T-helper 22 cell (primary cell): ENCODE results near the gene USP30.
A peak's percentile ranks its signal among the peaks of the same experiment; 100 is the strongest.
"Not testable (repeated sequence)": the region's sequence is repeated elsewhere in the genome, so short reads cannot be mapped to it uniquely, and the experiment has no call there.

ENCODE experiments used
- DNase-seq: peaks from one replicate; pipeline ENCODE4 v3.0.0-alpha.2; 2020; ENCODE audit warnings: low read depth

Gene USP30

DNA sequence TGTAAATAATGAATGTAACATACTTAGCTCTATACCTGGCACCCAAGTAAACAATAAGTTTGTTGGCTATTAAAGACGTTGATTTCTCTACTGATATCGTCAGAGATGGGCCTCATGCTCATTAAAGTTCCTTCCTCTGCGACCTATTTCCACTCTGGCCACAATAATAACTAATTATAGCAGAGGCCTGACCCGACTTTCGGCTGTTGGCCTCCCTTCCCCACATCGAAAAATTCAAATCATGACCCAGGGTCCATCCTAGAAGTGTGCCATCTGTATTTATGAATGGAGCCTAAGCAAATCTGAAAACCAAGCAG is 321 bp upstream of the USP30 start:
- no peak for DNase-seq

DNA sequence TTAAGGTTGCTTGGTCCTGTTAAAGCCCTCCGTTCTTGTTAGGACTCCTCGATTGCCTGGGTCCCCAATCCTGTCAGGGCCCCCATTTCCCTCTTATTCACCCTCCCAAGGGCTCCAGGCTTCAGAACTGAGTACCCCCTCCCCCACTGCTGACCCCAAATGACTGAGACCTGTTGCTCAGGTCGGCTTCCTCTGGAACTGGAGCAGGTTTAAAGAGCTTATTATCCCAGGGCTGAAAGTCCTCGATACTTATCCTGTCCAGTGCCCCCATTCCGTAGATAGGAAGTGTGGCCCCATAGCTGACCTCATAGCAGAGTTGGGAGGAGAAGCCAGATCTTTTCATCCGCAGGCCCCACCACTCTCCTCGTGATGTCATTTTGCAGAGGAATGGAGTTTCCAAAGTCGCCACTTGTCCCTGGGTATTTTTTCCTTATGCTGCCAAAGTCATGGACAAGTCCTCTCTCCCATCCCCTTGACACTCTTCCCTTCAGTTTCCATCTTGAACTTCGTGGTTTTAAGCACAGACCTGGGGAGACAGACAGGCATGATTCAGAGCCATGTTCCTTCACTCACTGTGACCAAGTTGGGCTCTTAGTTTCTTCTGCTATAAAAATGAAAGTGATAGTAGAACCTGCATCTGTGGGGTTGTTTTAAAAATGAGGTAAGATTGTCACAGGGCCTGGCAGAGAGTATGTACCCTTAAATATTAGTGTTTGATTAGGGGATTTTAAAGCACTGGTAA is 1.2 kb downstream of the USP30 start:
- no peak for DNase-seq

DNA sequence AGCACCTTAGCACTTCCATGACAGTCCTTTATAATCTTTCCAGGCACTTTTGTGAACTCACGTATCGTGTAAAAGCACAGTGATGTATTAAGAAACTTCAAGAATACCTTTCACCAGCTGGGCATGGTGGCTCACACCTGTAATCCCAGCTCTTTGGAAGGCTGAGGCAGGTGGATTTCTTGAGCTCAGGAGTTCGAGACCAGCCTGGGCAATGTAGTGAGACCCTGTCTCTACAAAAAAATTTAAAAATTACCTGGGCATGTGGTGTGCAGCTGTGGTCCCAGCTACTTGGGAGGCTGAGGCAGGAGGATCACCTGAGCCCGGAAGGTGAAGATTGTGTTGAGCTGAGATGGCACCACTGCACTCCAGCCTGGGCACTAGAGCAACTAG is 1.7 kb downstream of the USP30 start:
- DNase-seq: not testable (repeated sequence)

DNA sequence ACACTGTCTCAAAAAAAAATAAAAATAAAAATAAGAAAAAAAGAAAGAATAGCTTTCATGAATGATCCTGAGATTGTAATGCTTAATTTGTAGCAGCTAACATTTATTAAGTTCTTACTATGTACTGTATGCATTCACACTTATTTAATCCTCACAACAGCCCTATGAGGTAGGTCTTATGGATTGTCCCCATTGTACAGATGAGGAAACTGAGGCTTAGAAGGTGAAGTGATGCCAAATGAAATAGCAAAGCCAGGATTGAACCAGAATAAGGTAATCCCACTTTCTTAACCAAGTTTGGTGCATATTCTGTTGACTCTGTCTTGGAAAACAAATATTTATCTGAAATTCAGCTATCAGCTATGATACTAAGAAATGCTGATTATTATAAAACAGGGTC is 2.1 kb downstream of the USP30 start:
- DNase-seq: no peak

DNA sequence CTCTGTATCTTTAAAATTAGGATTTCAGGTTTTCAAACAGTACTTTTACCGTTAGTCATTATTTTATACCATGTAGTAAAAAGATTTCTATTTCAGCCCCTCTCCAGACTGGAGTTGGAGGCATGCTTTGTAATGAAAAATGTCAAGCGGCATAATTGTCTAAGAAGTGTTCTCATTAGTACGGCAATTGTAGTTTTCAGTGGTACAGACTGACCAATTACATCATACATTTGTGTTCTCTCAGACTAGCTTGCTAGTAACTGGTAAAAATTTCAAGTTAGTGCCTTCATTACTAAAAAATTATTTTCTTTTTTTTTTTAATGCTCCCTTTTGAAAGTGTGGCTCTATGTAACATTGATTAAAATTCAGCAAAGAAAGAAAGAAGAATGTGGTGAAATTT is 4.5 kb downstream of the USP30 start:
- no peak for DNase-seq

DNA sequence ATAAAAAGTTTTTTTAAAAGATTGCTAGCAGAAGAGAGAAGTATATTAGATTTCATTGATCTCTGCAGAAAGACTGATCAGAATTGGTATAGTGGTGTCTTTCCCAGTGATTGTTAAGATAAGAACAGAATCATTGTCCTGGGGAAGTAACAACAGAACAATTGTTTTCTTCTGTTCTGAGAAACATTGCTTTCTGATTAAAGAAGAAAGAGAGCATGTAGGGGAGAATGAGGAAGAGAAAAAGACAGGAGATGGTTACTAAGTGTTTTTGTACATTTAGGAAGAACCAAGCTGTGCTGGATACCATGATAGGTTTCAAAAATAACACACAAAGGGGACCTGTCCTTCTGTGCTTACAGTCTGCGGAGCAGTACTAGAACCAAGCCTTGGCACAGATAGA is 5.0 kb downstream of the USP30 start:
- DNase-seq: no peak

DNA sequence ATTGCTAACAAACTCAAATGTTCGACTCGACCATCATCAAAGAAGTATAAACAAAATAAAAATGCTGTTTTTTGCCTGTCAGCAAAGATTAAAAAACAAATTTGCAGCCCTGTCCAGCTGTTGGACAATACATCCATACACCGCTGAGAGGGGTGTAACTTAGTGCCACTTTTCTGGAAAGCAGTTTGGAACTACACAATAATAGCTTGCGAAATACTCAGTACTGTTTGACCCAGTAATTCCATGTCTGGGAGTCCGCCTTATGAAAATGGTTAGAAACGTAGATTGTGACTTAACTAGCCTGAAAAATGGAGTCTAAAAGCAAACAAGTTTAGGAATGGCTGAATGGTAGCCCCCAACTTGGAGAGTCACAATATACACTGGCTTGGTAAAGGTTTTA is 6.4 kb downstream of the USP30 start:
- no peak for DNase-seq

DNA sequence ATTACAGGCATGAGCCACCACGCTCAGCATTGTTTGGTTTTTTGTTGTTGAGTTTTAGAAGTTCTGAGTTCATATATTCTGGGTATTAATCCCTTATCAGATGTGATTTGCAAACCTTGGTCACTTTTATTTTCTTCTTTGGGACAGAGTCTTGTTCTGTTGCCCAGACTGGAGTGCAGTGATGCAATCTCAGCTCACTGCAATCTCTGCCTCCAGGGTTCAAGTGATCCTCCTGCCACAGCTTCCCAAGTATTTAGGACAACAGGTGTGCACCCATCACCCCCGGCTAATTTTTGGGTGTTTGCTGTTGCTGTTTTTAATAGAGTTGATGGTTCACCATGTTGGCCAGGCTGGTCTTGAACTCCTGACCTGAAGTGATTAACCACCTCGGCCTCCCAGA is 11.8 kb downstream of the USP30 start:
- no peak for DNase-seq

DNA sequence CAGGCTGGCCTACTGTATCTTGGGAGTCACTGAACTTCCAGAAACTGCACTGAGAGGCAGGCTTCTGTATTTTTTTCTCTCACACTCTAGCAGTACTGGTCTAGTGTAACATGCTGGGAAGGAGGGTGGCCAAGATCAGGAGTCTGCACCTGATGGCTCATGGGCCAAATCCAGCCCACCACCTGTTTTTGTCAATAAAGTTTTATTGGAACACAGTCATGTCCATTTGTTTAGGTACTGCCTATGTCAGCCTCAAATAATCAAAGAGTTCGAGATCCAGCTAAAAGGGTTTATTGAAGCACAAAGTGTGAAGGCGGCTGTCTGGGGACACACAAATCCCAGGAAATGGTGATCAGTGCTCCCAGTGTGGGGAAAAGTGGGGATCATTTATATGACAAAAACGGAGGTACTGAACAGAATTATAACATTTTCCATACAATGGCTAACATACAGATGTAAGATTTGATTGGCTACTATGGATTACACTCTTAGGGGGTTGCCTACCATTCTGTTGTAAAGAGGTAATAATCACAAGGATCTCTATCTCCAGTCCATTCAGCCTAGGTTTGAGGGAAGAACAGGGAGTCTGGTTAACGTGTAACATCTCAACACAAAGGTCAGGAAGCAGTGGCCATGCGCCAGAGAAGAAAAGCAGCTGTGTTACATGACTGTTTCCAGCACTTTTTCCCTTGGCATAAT is 12.9 kb downstream of the USP30 start:
- DNase-seq: no peak

DNA sequence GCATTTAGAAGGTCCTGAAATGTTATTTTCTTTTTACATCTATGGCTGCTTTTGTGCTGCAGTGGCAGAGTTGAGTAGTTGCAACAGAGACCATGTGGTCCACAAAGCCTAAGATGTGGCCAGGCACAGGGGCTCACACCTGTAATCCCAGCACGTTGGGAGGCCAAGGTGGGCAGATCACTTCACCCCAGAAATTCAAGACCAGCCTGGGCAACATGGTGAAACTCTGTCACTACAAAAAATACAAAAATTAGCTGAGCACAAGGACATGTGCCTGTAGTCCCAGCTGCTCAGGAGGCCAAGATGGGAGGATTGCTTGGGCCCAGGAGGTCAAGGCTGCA is 13.4 kb downstream of the USP30 start:
- no peak for DNase-seq

DNA sequence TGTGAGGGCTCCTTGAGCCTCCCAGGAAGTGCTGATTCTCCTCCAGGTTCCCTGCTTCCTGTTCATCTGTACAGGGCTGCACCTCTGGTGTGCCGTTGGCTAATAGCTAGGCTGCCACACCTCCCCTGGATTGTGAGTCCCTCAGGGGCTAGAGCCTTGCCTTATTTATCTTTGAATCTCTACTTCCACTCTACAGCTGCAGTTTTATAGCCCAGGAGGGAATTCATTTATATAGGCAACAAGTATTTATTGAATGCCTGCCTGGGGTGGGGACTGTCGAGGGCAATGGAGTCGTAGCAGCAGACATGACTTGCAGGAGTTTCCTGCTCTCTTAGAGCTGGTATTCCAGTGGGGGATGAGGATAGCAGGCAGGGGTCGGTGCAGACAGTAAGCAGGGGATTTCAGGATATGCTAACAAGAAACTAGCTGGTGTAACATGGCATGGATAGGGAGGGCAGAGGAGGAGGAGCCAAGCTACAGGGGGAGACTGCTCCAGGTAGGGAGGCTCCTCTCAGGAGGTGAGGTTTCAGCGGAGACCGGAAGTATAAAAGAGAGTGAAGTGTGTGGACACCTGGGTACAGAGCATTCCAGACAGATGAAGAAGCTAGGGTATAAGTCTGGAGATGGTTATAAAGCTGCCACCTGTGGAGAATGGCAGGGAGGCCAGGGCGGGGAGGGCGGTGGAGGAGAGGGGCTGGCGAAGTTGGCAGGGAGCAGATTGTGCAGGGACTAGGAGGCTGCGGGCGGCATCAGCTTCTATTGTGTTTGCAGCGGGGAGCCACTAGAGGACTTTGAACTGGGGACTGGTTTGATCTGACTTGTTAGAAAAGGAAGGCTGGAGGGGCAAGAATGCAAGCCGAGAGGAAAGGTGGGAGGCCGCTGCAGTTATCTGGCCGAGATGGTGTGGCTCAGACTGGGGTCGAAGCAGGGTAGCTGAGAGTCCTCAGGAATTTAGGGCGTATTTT is 17.2 kb downstream of the USP30 start:
- DNase-seq: no peak

DNA sequence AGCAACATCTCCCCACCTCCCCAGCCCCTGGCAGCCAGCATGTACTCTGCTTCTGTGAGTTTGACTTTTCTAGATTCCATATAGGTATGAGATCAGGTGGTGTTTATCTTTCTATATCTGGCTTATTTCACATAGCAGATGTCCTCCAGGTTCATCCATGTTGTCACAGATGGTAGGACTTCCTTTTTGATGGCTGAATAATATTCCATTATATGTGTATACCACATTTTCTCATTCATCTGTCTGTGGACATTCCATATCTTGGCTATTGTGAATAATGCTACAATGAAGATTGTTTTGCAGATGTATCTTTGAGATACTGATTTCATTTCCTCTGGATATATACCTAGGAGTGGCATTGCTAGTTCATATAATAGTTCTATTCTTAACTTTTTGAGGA is 22.5 kb downstream of the USP30 start:
- DNase-seq: no peak

DNA sequence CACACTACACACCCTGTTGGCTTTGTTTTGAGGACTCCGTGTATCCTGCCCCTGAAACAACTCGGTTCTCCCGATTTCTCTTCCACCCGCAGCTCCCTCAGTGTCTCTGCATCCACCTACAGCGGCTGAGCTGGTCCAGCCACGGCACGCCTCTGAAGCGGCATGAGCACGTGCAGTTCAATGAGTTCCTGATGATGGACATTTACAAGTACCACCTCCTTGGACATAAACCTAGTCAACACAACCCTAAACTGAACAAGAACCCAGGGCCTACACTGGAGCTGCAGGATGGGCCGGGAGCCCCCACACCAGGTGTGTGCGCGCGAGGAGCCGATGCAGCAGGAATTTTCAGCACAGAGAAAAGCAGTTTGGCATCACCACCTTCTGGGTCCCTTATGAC is 30.4 kb downstream of the USP30 start:
- no peak for DNase-seq

DNA sequence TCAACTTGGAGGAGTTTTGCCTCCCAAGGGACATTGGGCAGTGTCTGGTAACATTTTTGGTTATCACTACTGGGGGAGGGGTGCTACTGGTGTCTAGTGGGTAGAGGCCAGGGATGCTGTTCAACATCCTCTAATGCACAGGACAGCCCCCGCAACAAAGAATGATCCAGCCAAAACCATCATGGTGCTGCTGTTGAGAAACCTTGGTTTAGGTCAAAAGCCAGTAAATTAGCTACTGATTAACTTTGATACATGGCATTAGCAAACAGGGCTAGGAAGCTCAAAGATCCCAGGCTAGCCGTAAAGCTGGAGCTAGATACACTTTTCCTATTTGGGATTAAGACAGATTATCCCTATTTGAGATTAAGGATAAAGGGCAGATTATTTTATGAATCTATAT is 32.0 kb downstream of the USP30 start:
- DNase-seq: no peak

DNA sequence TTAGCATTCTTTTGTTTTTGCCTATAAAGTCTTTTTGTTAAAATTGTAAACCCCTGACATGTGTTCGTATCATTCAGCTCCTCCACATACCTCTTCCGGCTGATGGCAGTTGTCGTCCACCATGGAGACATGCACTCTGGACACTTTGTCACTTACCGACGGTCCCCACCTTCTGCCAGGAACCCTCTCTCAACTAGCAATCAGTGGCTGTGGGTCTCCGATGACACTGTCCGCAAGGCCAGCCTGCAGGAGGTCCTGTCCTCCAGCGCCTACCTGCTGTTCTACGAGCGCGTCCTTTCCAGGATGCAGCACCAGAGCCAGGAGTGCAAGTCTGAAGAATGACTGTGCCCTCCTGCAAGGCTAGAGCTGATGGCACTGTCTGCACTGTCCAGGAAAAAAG is 33.2 kb downstream of the USP30 start:
- no peak for DNase-seq

DNA sequence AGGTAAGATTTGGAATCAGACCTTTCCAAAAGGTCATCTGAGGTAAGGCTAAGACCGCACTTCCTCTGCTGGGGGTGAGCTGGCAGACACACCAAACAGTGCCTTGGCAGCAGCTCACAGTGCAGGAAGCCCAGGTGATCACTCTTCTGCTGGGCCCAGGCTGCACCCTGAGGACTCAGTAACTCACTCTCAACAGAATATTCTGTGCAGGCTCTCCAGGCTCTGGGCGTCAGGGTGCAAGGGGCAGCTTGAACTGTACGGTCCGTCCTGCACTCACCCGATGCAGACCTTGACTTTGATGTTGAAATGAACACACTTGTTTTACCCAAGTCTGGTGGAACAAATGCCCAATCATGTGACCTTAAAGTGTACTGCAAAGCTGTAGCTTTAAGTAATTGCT is 34.9 kb downstream of the USP30 start:
- no peak for DNase-seq

DNA sequence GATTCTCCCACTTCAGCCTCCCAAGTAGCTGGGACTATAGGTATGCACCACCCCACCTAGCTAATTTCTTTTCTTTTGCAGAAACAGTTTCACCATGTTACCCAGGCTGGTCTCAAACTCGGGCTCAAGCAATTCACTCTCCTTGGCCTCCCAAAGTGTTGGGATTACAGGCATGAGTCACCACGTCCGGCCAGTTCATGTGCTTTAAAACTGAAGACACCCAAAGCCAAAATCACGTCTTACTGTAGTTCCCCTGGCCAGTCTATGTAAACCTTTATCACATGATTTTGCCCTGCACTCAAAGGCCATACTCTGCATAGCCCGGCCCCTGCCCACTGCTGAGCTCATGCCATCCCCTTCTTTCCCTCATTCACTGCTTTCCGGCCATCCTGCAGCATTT is 36.4 kb downstream of the USP30 start:
- DNase-seq: no peak

DNA sequence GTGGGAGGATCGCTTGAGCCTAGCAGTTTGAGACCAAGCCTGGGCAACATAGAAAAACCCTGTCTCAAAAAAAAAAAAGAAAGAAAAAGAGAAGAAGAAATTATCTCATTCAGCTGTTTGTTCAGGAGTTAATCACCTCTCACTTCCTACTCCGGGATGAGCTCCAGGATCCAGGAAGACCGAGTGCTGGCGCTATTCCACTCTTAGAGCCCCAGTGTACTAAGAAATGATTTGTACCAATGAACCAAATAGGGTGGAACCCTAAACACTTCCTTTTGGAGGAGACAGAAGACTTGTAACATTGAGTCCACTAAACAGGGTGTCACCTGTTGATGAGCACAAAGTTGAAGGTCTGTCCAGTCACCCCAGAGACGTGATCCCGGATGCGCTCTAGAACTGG is 37.3 kb downstream of the USP30 start:
- no peak for DNase-seq

DNA sequence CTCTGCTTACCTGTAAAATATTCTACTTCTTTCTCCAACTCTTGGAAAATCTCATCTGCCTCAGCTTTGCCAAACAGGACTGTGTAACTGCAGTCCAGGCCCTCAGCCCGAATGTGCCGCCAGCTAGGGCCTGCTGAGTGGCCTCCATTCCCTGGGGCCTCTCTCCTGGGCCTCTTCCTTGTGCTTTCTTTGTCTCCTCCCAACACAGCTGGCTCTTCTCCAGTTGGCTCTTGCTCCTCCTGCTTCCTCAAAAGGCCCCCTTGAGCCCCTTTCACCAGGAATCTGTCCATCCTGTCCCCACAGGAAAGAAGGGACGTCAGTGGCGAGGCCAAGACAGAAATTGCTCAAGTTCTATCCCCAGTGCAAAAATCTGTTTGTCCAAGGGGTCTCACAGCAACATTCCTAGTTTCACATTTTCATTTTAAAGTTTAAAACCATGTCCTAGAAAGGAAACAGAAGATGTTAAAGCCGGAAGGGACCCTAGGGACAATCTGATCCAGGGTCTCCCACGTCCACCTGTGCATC is 40.2 kb downstream of the USP30 start:
- no peak for DNase-seq

DNA sequence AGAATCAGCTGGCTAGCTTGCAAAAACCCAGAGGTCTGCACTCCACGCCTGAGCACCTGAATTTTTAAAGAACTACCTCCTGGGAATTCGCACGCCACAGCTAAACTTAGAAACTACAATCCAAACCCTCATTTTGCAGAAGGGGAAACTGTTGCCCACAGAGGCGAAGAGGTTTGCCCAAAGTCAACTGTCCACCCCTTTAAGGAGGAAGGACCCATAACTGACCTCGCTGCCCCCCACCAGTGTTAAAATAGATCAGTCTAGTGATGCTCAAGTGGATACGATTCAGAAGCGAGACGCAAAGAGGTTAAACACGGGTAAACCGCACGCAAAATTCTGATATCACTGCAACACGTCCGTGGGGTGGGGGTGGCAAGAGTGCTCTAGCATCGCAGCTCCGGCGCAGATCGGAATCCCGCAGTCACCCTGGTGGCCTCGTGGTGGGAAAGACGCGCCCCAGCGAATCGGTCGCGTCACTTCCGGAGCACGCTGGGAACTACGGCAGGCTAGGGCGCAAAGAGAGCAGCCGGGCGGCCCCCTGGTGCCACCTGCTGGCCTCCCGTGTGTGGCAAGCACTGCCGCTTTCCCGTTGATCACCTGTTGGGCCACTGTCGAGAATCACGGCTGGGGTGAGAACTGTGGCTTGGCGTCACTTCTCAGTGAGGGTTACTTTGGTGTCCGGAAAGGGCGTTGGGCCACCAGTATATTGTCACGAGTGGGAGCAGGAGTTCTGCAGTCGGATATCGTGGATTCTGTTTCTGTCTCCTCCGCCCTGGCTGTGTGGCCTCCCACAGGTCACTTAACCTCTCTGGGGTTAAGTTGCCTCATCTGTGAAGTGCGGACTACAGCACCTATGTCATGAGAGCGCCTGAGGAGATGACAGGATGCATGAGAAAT is 40.9 kb downstream of the USP30 start, which contains the start of gene ALKBH2:
ALKBH2 (minus strand) TSS at position 451 of the 897 bp plus-strand sequence. CDS start 686 bp downstream, outside the sequence.
- DNase-seq: peak; percentile 92

DNA sequence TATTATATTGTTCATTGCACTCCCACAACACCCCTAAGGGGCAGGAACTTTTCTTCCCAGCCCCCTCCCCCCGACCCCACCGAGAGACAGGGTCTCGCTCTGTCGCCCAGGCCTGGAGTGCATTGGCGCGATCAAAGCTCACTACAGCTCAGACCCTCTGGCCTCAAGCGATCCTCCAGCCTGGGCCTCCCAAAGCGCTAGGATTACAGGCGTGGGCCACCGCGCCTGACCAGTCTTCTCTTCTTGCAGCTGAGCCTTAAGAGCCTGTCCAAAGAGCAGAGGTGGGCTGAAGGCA is 44.7 kb downstream of the USP30 start:
- no peak for DNase-seq
